HEK293T (cell line): ENCODE measurements around the gene SEC31A.

Experiments used
- ARNT ChIP-seq: fragments of 450-650 bp; IDR thresholded peaks from 2 replicates; pipeline ENCODE4 v1.6.1; 2017; ENCODE audit warnings: mild to moderate bottlenecking
- ELF4 ChIP-seq: fragments of 450-650 bp; IDR thresholded peaks from 2 replicates; pipeline ENCODE4 v1.6.1; 2017; ENCODE audit warnings: antibody characterized with exemption
- FOXA1 ChIP-seq: fragments of 450-650 bp; IDR thresholded peaks from 2 replicates; pipeline ENCODE4 v1.6.1; 2016; ENCODE audit warnings: mild to moderate bottlenecking
- FOXM1 ChIP-seq: fragments of 450-650 bp; IDR thresholded peaks from 2 replicates; pipeline ENCODE4 v1.6.1; 2017; ENCODE audit warnings: mild to moderate bottlenecking, borderline replicate concordance
- SP1 ChIP-seq: fragments of 450-650 bp; IDR thresholded peaks from 2 replicates; pipeline ENCODE4 v1.6.1; 2017
- SUZ12 ChIP-seq: fragments of 450-650 bp; IDR thresholded peaks from 2 replicates; pipeline ENCODE4 v1.6.1; 2016; ENCODE audit warnings: mild to moderate bottlenecking
- ZNF384 ChIP-seq: fragments of 450-650 bp; IDR thresholded peaks from 2 replicates; pipeline ENCODE4 v1.6.1; 2016

- TF ChIP-seq SP1 (no peak), SUZ12 (no peak), ZNF384 (no peak), FOXA1 (no peak), FOXM1 (no peak), ARNT (no peak), ELF4 (no peak)
Observed at GRCh38 chr4:82770607-82771006, 120.3 kb downstream of the SEC31A start.
